GM20000 (cell line): ENCODE measurements around the gene TESMIN.

Source experiments
- DNase-seq: peaks from one replicate; pipeline ENCODE4 v3.0.0; 2012; ENCODE audit warnings: low spot score
- TF ChIP-seq, protein P1 (sequence below): IDR thresholded peaks from 2 replicates; pipeline ENCODE4 v1.5.1; 2012; ENCODE audit warnings: mild to moderate bottlenecking, control low read depth; ENCODE audit errors: extremely low read depth, missing control alignments

Gene TESMIN

DNA sequence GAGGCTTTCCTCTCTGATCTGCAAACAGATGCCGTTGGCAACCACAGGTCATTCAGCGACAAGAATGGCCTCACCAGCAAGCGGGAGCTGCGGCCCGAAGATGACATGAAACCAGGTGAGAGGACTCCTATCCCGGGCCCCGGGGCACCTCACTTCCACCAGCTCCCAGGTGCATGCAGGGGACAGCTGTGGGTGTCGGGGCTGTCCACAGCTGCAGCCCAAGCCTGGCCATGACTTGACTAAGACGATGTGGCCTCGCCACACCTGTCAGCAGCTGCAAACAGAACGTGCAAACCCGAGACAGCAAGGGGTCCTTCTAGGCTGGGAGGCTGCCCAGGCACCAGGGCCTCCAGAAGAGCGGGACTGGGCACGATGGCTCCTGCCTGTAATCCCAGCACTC, 63.3 kb downstream of the TESMIN start:
- TF ChIP-seq, protein P1, sequence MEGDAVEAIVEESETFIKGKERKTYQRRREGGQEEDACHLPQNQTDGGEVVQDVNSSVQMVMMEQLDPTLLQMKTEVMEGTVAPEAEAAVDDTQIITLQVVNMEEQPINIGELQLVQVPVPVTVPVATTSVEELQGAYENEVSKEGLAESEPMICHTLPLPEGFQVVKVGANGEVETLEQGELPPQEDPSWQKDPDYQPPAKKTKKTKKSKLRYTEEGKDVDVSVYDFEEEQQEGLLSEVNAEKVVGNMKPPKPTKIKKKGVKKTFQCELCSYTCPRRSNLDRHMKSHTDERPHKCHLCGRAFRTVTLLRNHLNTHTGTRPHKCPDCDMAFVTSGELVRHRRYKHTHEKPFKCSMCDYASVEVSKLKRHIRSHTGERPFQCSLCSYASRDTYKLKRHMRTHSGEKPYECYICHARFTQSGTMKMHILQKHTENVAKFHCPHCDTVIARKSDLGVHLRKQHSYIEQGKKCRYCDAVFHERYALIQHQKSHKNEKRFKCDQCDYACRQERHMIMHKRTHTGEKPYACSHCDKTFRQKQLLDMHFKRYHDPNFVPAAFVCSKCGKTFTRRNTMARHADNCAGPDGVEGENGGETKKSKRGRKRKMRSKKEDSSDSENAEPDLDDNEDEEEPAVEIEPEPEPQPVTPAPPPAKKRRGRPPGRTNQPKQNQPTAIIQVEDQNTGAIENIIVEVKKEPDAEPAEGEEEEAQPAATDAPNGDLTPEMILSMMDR: no peak
- DNase-seq: no peak

DNA sequence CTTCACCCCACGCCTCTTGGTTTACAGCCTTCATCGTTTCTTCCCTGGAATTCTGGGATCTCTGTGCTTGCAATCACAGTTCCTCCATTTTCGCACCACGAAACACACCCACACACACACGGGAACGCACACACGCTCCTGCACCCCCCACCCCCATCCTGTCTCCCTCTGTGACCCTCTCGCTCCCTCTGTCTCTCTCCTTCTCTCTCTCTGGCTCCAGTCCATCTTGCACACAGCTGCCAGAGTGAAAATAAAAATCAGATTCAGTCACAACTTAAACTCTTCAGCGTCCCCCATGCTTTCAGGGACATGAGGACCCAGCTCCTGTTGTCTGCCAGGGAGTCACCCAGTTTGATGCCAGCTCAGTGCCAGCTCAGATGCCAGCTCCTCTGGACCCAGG, 64.0 kb downstream of the TESMIN start:
- DNase-seq: no peak
- TF ChIP-seq, protein P1: no peak

DNA sequence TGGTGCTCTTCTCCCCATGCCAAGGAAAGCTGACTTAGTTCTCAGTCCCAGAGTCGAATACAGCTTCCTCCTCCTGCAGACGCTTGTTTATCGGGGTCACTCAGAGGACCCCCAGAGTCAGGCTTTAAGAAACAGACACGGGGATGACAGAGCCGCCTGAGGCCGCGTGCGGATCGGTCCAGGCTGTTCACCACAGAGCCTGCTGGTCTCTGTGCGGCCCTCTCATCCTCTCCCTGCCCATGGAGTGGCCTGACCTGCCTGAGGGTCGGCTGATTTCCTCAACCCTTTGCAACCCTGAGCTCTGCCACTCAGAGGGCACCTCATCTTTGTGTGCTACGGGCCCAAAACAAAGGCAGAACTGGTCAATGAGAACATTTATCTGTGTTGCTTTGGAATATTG, 64.8 kb downstream of the TESMIN start:
- no peak for DNase-seq
- TF ChIP-seq, protein P1: no peak

DNA sequence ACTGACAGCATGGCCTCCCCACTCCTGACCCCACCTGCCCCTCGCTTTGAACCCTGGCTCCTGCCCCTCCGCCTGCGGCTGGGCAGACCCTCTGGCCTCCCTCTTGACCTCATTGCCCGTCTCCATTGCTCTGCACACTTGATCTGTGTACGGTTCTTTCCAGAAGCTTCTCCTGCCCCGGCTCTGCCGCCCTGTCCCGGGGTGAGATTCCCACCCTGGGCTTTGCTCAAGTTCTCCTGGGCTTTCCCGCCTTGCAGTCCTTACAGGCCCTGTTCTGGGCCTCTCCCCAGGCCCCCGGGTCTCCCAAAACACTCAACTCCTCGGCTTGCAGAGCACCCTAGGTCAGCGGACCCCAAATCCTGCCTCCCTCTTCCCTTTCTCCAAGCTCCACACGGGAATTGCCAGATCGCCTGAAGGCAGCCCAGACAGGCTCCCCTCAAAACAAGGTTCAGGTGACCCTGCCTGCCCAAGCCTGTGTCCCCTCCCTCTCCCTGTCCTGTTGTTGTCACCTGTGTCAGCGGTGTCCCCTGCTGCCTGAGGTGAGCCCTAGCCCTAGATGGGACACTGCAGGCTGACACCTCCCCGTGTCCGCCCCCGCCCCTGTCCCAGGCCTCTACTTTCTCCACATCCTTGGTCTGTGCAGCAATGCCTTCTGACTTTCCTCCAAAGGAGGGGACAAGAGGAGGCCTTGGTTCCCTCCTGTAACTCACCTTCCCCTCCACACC, 65.5 kb downstream of the TESMIN start:
- TF ChIP-seq, protein P1: no peak
- no peak for DNase-seq

DNA sequence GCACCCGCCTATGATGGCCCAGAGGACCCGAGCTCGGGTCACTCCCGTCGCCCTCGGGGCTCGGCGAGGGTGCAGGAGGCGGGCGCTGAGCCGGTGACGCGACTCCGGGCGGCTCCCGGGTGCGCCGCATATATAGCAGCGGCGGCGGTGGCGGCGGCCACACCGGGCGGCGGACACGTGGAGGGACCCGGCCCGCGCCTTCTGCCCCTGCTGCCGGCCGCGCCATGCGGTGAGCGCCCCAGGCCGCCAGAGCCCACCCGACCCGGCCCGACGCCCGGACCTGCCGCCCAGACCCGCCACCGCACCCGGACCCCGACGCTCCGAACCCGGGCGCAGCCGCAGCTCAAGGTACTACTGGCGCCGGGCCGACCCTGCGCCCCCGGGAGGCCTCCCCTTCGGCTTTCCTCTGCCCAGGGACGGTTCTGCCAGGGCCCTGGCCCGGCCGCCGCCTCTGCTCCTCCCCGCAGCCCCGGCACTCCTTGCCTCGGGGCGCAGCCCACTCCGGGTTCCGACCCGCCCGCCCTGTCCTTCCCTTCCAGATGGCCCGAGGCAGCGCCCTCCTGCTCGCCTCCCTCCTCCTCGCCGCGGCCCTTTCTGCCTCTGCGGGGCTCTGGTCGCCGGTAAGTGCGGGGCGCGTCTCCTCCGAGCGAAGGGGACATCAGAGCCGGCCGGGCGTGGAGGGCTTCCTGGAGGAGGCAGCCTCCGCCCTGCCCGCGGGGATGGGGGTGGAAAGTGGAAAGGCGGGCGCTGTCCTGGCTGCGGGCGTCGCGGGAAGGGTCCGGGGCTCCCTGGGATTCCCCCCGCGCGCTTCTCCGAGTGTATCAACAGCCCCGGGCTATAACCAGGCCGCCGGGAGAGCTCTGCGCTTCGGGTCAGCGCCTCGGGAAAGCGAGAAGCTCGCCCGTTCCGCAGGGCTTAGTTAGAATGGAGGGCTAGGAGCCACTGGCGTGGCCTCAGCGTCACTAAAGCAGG, 66.6 kb downstream of the TESMIN start, which contains the start of gene GAL:
Gene GAL, plus strand, starts transcription at position 160 of the 972 bp plus-strand sequence. Its CDS starts 380 bp downstream, at position 540.
- DNase-seq: no peak
- TF ChIP-seq, protein P1: no peak

DNA sequence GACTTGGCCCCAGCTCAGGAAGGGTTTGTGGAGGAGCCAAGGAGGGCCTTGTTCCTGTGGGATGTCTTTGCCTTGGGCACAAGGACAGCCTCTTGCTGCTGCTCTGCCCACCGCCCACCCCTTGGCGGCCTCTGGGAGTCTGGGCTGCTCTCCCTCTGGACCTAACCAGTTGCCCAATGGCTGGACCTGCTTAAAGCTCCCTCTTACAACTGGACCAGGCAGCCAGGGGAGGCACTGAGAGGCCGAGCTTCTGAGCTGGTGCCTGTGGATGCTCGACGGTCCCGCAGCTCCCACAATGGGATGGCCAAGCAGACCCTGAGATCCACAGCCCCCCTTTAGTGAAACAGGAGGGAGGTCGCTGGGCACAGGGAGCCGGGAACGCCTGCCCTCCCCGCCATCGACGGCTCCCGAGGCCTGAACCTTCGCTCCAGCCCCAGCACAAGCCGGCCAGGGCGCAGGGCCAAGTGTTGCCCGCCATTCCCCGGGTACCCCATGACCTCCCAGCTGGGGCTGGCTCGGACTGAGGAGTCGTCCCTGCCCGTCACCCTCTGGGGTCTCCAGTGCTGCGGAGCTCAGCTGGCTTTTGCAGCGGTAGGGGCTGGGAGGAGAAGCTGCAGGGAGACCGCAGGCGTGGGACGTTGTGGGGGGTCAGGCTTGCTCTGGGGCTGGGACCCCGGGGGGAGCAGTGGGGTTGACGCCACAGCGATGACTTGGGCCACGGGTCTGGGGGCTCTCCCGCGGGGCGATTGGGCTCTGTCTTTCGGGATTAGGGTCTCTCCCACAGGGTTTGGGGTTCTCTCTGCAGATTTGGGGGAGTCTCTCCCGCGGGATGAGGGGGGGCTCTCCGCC, 67.6 kb downstream of the TESMIN start:
- no peak for DNase-seq
- TF ChIP-seq, protein P1: no peak

DNA sequence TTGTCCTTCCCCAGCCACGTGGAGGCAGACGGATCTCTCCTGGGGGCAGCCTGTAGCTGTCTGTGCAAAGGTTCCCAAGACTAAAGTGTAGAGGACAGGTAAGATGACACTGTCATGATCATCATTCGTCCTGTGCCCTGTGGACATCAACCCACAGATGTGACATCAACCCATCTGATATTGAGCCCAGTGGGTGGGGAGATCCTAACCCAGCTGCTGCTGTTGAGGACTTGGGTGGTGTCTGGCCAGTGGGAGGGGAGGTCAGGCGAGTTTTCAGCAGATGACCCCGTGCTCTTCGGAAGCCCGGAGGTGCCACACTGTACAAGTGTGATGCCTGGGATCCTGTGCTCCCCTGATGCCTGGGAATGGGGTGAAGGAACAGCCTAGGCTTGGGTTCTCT, 68.2 kb downstream of the TESMIN start:
- TF ChIP-seq, protein P1: no peak
- DNase-seq: no peak
